HG02938 (cell line): ENCODE results near the gene AUTS2.

Source experiments
- ATAC-seq: cut with Tn5 transposase; IDR thresholded peaks from one replicate; pipeline ENCODE4 v1.9.1; 2021; ENCODE audit warnings: mild to moderate bottlenecking, moderate library complexity; ENCODE audit not compliant: unreplicated experiment

AUTS2 gene

GRCh38 chr7:70771451-70771850, 1173.2 kb downstream of the AUTS2 start:
- no peak for ATAC-seq

GRCh38 chr7:70772891-70773290, 1174.6 kb downstream of the AUTS2 start:
- no peak for ATAC-seq

GRCh38 chr7:70773406-70773805, 1175.1 kb downstream of the AUTS2 start:
- ATAC-seq: no peak

DNA sequence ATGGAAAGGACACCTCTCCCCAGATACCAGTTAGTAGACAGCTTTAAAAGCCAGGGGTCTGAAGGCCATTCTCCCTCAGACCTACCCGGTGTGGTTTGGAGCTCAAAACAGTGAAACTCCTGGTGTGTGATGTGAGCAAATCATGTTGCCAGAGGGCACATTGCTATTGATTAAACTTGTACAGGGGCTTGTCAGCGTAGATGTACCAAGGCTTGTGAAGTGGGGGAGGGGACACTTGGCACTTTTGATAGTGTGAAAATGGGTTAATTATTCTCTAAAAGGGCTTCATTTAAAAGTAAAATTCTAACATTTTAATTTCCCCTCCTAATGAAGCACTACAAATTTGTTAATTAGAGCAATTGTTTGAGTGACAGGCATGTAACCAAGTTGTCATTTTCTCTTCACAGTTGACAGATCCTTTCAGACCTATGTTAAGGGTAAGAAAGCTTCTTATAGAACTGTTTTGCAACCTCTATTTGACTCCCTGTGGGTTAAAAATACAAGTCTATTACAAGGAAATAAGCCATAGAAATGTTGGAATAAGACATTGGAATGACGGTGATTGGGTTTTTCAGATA, 1176.8 kb downstream of the AUTS2 start:
- no peak for ATAC-seq

- ATAC-seq: no peak
Measured at GRCh38 chr7:70775570-70776156, 1177.4 kb downstream of the AUTS2 start.

- ATAC-seq: no peak
Measured at GRCh38 chr7:70776627-70777101, 1178.4 kb downstream of the AUTS2 start.

- no peak for ATAC-seq
Measured at GRCh38 chr7:70777251-70777650, 1179.0 kb downstream of the AUTS2 start.

- ATAC-seq: no peak
Measured at GRCh38 chr7:70778585-70778984, 1180.3 kb downstream of the AUTS2 start.

DNA sequence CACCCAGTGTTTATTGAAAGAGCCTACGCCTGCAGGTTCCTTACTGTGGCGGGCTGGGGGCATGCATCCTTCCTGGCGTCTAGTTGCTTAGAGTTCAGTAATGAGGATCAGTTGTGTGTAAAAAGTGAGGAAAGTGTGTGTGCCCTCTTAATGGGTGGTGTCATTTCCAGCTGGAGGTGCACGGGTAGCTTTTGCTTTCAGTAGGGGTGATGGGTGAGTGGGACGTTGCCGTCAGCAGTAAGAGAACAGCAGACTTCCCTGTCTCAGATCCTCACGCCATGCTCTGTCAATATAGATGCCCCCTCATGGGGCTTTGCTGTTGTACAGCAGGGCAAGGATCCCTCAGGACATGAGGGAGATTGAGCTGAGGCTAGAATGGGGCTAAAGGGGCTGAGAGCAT, 1181.0 kb downstream of the AUTS2 start:
- no peak for ATAC-seq

- no peak for ATAC-seq
Measured at GRCh38 chr7:70781922-70782311, 1183.6 kb downstream of the AUTS2 start.

GRCh38 chr7:70782796-70783195, 1184.5 kb downstream of the AUTS2 start:
- ATAC-seq: no peak

GRCh38 chr7:70785427-70785826, 1187.2 kb downstream of the AUTS2 start:
- no peak for ATAC-seq

GRCh38 chr7:70786076-70786475, 1187.8 kb downstream of the AUTS2 start:
- ATAC-seq: no peak

DNA sequence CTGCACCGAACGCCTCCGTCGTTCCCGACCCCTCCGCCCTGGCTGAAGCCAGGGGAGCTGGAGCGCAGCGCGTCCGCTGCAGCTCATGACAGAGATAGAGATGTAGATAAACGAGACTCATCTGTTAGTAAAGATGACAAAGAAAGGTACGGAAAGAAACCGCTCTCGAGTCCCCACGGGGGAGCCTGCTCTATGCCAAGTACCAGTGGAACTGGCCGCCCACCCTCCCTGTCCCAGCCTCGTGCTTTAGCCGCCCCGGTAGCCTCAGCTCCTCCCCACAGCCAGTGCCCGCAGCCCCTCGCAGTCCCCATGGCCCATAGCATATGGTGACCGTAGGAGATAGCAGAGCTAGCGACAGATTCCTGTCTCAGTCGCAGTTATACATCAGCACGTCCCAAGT, 1189.0 kb downstream of the AUTS2 start:
- ATAC-seq: no peak

DNA sequence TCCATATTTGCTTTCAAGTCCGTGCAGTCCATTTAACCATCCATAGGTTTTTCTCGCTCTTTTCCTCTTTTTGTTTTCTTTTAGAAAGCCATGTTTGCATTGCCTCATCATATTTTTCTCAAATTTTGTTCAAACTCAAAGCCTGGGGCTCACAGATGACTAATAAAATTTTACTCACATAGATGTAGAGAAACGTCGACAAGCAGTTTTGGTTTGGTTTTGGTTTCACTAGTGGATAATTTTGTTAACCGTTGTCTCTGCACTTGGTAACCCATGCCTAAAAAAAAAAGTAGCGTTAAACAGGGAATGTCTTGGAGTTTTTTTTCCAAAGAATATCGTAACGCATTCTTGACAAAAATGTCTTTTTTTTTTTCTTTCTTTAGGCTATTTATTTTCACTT, 1189.5 kb downstream of the AUTS2 start:
- no peak for ATAC-seq

DNA sequence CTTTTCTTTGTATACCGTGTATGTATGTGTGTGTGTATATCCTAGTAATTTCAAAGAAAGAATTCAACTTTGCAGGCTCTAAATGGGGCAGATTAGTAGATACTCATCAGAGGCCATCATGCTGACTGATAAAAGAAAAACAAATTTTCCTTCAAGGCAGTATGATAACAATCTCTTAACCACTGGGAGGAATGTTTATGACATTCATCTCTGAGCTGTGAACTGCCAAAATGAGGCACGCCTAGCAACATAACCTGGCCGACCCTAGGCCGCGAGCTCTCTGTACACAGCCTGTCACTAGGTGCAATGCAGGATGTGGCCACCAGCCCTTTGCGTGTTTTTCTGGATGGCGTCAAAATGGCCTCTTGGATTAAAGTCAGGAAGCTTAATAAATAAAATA, 1190.0 kb downstream of the AUTS2 start:
- ATAC-seq: no peak

GRCh38 chr7:70789481-70790214, 1191.4 kb downstream of the AUTS2 start:
- ATAC-seq: no peak

- no peak for ATAC-seq
Measured at GRCh38 chr7:70790215-70791073, 1192.2 kb downstream of the AUTS2 start.

GRCh38 chr7:70791341-70791740, 1193.1 kb downstream of the AUTS2 start:
- ATAC-seq: no peak

GRCh38 chr7:70793060-70793459, 1194.8 kb downstream of the AUTS2 start:
- no peak for ATAC-seq

- ATAC-seq: no peak
Measured at GRCh38 chr7:70793821-70794220, 1195.5 kb downstream of the AUTS2 start.
